Osteoblast (primary cell): Measurements from ENCODE around the gene DCDC2C. TPM values are rescaled to one million over a fixed set of nuclear protein-coding genes. Genes with fewer than 3 reads are reported as not detected.

Source experiments
- DNase-seq: peaks from one replicate; pipeline ENCODE4 v3.0.0; 2011; ENCODE audit warnings: low spot score, mixed read lengths; ENCODE audit not compliant: insufficient read length; ENCODE audit errors: missing footprints
- H2AFZ ChIP-seq: 2 replicates; pipeline ENCODE4 v1.6.0; 2011; ENCODE audit warnings: mild to moderate bottlenecking, low read length
- H3K27ac ChIP-seq: 2 replicates; pipeline ENCODE4 v1.5.1; 2011; ENCODE audit warnings: mild to moderate bottlenecking, low read depth, low read length, moderate library complexity
- H3K27me3 ChIP-seq: 2 replicates; pipeline ENCODE4 v1.6.0; 2012; ENCODE audit warnings: mild to moderate bottlenecking, control low read depth, inconsistent platforms, low read length, moderate library complexity; ENCODE audit not compliant: insufficient read depth
- H3K36me3 ChIP-seq: 2 replicates; pipeline ENCODE4 v1.5.1; 2011; ENCODE audit warnings: mild to moderate bottlenecking, low read length, control low read depth, moderate library complexity; ENCODE audit not compliant: insufficient read depth
- H3K4me1 ChIP-seq: 2 replicates; pipeline ENCODE4 v1.5.1; 2011; ENCODE audit warnings: mild to moderate bottlenecking, low read length, control low read depth, moderate library complexity; ENCODE audit not compliant: insufficient read depth
- H3K4me2 ChIP-seq: 2 replicates; pipeline ENCODE4 v1.6.0; 2011; ENCODE audit warnings: mild to moderate bottlenecking, low read length; ENCODE audit not compliant: insufficient read depth
- H3K4me3 ChIP-seq: fragments of 200-600 bp; sonication (generic); 3 replicates; pipeline ENCODE4 v1.5.1; 2012; ENCODE audit warnings: mild to moderate bottlenecking, low read length, inconsistent platforms; ENCODE audit not compliant: insufficient read depth
- H3K79me2 ChIP-seq: 2 replicates; pipeline ENCODE4 v1.6.0; 2012; ENCODE audit warnings: mild to moderate bottlenecking, low read length, control low read depth, inconsistent platforms; ENCODE audit not compliant: insufficient read depth
- H3K9me3 ChIP-seq: 2 replicates; pipeline ENCODE4 v1.5.1; 2011; ENCODE audit warnings: low read depth, low read length, control low read depth
- H4K20me1 ChIP-seq: 2 replicates; pipeline ENCODE4 v1.6.0; 2012; ENCODE audit warnings: mild to moderate bottlenecking, low read length, control low read depth; ENCODE audit not compliant: insufficient read depth
- total RNA-seq: library from RNA; depleted of rRNA; stranded (reverse); fragments of >200 nt; gene quantifications from 2 replicates; pipeline ENCODE4 v1.2.3, GENCODE V29; 2012
- TF ChIP-seq, protein P1 (sequence below): IDR thresholded peaks from 2 replicates; pipeline ENCODE4 v1.5.1; 2011; ENCODE audit warnings: mild to moderate bottlenecking, low read depth, low read length, moderate library complexity; ENCODE audit errors: extremely low read depth

DCDC2C gene
- total RNA-seq, 1 donor: not detected

DNA sequence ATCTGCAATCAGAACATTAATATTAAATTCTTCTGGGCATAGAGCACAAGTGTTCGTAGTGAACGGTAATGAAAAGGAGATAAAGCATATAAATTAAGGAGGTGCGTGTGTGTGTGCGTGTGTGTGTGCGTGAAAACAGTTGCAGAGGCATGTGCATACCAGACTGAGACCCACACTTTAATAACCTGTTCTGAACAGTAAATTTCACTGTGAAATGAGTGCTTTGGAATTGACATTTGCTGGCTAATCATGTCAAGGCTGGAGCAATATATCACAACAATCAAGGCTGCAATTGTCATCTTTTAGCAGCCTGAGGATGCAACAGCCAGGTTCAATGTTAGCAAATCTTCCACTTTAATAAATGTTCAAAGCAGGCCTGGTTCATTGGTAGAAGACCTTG, 57.9 kb downstream of the DCDC2C start:
- Histone ChIP-seq H4K20me1 (no peaks in the 10 kb centered on the region), H2AFZ (no peak overlapping the region), H3K9me3 (no peaks in the 10 kb centered on the region), H3K36me3 (no peaks in the 10 kb centered on the region), H3K4me3 (no peak overlapping the region), H3K4me2 (no peak overlapping the region), H3K27ac (no peak overlapping the region), H3K79me2 (no peaks in the 10 kb centered on the region), H3K4me1 (no peaks in the 10 kb centered on the region), H3K27me3 (no peaks in the 10 kb centered on the region)
- no peak for DNase-seq
- TF ChIP-seq, protein P1, sequence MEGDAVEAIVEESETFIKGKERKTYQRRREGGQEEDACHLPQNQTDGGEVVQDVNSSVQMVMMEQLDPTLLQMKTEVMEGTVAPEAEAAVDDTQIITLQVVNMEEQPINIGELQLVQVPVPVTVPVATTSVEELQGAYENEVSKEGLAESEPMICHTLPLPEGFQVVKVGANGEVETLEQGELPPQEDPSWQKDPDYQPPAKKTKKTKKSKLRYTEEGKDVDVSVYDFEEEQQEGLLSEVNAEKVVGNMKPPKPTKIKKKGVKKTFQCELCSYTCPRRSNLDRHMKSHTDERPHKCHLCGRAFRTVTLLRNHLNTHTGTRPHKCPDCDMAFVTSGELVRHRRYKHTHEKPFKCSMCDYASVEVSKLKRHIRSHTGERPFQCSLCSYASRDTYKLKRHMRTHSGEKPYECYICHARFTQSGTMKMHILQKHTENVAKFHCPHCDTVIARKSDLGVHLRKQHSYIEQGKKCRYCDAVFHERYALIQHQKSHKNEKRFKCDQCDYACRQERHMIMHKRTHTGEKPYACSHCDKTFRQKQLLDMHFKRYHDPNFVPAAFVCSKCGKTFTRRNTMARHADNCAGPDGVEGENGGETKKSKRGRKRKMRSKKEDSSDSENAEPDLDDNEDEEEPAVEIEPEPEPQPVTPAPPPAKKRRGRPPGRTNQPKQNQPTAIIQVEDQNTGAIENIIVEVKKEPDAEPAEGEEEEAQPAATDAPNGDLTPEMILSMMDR: no peak

DNA sequence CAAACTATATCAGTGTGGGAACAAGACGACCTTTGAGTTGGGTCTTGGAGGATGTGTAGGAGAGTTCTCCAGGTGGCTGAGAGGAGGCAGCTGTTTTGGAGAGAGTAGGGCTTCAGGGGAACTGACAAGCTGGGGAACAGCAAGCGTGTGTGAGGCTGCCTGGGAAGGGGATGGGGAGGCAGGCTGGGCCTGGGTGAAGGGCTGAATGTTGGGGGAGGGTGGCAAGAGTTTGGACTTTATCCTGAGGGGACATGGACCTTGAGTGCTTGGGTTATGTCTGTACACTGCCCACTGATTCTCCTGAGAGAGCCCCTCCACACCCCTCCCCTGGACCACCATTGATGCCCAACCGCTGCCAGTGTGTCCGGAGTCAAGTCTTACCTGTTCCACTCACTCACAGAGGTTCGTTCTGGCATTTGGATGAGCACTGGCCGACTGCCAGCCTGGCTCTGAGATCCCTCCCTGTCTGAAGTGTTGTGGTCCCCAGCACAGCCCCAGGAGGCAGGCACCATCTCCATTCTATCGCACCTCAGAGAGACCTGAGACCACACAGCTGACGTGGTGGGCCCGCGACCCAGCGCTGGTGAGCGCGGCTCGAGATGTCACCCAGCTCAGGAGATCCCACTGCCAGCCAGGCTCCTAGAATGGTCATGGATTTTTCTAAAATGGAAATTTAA, 59.5 kb downstream of the DCDC2C start:
- Histone ChIP-seq H3K4me3 (no peak overlapping the region), H3K79me2 (no peaks in the 10 kb centered on the region), H3K36me3 (no peaks in the 10 kb centered on the region), H2AFZ (no peak overlapping the region), H3K4me1 (no peaks in the 10 kb centered on the region), H3K27me3 (no peaks in the 10 kb centered on the region), H3K4me2 (no peak overlapping the region), H4K20me1 (no peaks in the 10 kb centered on the region), H3K27ac (no peak overlapping the region), H3K9me3 (no peaks in the 10 kb centered on the region)
- TF ChIP-seq, protein P1: no peak
- no peak for DNase-seq

DNA sequence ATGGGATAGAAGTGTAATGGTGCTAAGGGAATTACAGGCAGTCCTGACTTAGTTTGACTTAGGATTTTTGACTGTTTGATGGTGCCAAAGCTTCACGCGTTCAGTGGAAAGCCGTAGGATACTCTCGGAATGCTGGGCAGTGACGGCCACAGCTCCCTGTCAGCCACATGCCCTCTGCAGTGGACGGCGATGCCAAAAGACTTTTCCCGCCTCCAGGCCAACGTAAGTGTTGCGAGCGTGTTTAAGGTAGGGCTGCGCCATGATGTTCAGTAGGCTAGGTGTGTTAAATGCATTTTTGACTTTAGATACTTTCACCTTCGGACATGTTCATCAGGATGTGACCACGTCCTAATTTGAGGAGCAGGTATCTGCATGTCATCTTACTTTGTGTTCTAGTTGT, 63.4 kb downstream of the DCDC2C start:
- no peaks in the 10 kb centered on the region for H3K27me3 ChIP-seq
- H3K79me2 ChIP-seq: no peaks in the 10 kb centered on the region
- H3K27ac ChIP-seq: no peak overlapping the region
- H3K4me1 ChIP-seq: no peaks in the 10 kb centered on the region
- no peaks in the 10 kb centered on the region for H4K20me1 ChIP-seq
- H2AFZ ChIP-seq: no peak overlapping the region
- no peak overlapping the region for H3K4me2 ChIP-seq
- DNase-seq: no peak
- H3K4me3 ChIP-seq: no peak overlapping the region
- TF ChIP-seq, protein P1: no peak
- no peaks in the 10 kb centered on the region for H3K9me3 ChIP-seq
- no peaks in the 10 kb centered on the region for H3K36me3 ChIP-seq

DNA sequence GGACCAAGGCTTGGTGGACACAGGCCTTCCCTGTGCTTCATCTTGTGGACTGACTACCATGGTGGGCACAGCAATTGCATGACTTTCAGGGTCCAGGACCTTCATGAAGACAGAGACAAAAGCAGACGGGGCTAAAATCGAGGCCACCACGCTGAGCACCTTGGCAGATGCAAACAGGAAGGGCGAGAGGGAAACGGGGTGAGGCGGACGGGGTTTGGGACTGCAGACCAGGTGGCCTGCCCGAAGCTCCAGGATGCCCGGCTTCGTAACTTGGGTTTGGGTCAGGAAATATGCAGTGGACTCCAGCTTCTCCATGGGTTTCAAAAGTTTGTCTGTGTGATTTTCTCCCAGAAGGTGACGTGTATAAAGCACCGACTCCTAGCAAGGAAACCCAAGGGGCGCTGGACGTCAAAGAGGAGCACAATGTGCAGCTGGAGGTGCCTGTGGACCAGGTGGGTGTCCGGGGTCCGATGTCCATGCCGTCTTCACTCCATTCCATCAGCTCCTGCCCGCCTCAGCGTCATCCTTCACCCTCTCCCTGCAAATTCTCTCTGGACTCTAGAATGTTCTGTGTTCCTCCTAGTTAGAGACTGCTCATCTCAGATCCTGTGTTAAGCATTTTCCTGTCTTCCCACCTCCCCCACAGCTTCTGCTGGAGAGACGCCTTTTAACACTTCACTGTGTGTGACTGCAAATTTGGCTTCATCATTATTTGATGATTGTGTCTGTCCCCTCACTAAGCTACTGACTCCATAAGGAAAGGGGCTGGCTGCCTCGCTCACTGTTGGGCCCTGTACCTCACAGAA, 65.8 kb downstream of the DCDC2C start:
- Histone ChIP-seq H3K4me2 (no peak overlapping the region), H3K9me3 (no peaks in the 10 kb centered on the region), H3K79me2 (no peaks in the 10 kb centered on the region), H3K27me3 (no peaks in the 10 kb centered on the region), H3K36me3 (no peaks in the 10 kb centered on the region), H3K27ac (no peak overlapping the region), H3K4me1 (no peaks in the 10 kb centered on the region), H3K4me3 (no peak overlapping the region), H4K20me1 (no peaks in the 10 kb centered on the region), H2AFZ (no peak overlapping the region)
- DNase-seq: no peak
- TF ChIP-seq, protein P1: no peak
